ENCODE measurements around the gene SLC9A3.

The SLC9A3 gene

GRCh38 chr5:463952-464351 lies 60.3 kb downstream of the SLC9A3 start:
- TF ChIP-seq ZBTB7A (IDR thresholded peaks at IDR 0.05; ENCODE audit: low read depth) (no peak), CEBPB (IDR thresholded peaks at IDR 0.05) (no peak), NFIC (IDR thresholded peaks at IDR 0.05) (no peak), CREB1 (IDR thresholded peaks at IDR 0.05; ENCODE audit: low read depth) (no peak), RAD21 (IDR thresholded peaks at IDR 0.05; ENCODE audit: low read depth) (no peak), USF1 (IDR thresholded peaks at IDR 0.05) (no peak), MAX (IDR thresholded peaks at IDR 0.05) (no peak), TCF12 (IDR thresholded peaks at IDR 0.05; ENCODE audit: low read depth) (no peak), FOXM1 (IDR thresholded peaks at IDR 0.05; ENCODE audit: borderline replicate concordance, low read depth) (no peak), TEAD4 (IDR thresholded peaks at IDR 0.05) (no peak), REST (IDR thresholded peaks at IDR 0.05; ENCODE audit: low read depth) (no peak), EP300 (IDR thresholded peaks at IDR 0.05; ENCODE audit: borderline replicate concordance) (no peak), TAF1 (IDR thresholded peaks at IDR 0.05; ENCODE audit: low read depth) (no peak), EGR1 (IDR thresholded peaks at IDR 0.05) (no peak), YY1 (IDR thresholded peaks at IDR 0.05; ENCODE audit: low read depth) (no peak)

- TF ChIP-seq REST (IDR thresholded peaks at IDR 0.05; ENCODE audit: low read depth): no peak
- no peak for TF ChIP-seq CEBPB (IDR thresholded peaks at IDR 0.05)
- no peak for TF ChIP-seq MAX (IDR thresholded peaks at IDR 0.05)
- no peak for TF ChIP-seq NFIC (IDR thresholded peaks at IDR 0.05)
- no peak for TF ChIP-seq EGR1 (IDR thresholded peaks at IDR 0.05)
- no peak for TF ChIP-seq RAD21 (IDR thresholded peaks at IDR 0.05; ENCODE audit: low read depth)
- no peak for TF ChIP-seq TCF12 (IDR thresholded peaks at IDR 0.05; ENCODE audit: low read depth)
- no peak for TF ChIP-seq EP300 (IDR thresholded peaks at IDR 0.05; ENCODE audit: borderline replicate concordance)
- no peak for TF ChIP-seq ZBTB7A (IDR thresholded peaks at IDR 0.05; ENCODE audit: low read depth)
- no peak for TF ChIP-seq CREB1 (IDR thresholded peaks at IDR 0.05; ENCODE audit: low read depth)
- TF ChIP-seq TEAD4 (IDR thresholded peaks at IDR 0.05): no peak
- TF ChIP-seq USF1 (IDR thresholded peaks at IDR 0.05): no peak
These were observed 60.9 kb downstream of the SLC9A3 start for GRCh38 chr5:463301-463700.

- TF ChIP-seq EGR1 (IDR thresholded peaks at IDR 0.05) (no peak), TEAD4 (IDR thresholded peaks at IDR 0.05) (no peak), NFIC (IDR thresholded peaks at IDR 0.05) (no peak), TCF12 (IDR thresholded peaks at IDR 0.05; ENCODE audit: low read depth) (no peak), TAF1 (IDR thresholded peaks at IDR 0.05; ENCODE audit: low read depth) (no peak), EP300 (IDR thresholded peaks at IDR 0.05; ENCODE audit: borderline replicate concordance) (no peak), CREB1 (IDR thresholded peaks at IDR 0.05; ENCODE audit: low read depth) (no peak), MAX (IDR thresholded peaks at IDR 0.05) (no peak), REST (IDR thresholded peaks at IDR 0.05; ENCODE audit: low read depth) (no peak)
These were observed 62.2 kb downstream of the SLC9A3 start for GRCh38 chr5:462051-462481.

GRCh38 chr5:460273-460625 lies 64.0 kb downstream of the SLC9A3 start:
- no peak for TF ChIP-seq TCF12 (IDR thresholded peaks at IDR 0.05; ENCODE audit: low read depth)
- no peak for TF ChIP-seq MAX (IDR thresholded peaks at IDR 0.05)
- no peak for TF ChIP-seq EGR1 (IDR thresholded peaks at IDR 0.05)
- no peak for TF ChIP-seq ZBTB7A (IDR thresholded peaks at IDR 0.05; ENCODE audit: low read depth)
- no peak for TF ChIP-seq NFIC (IDR thresholded peaks at IDR 0.05)
- no peak for TF ChIP-seq YY1 (IDR thresholded peaks at IDR 0.05; ENCODE audit: low read depth)
- no peak for TF ChIP-seq CEBPB (IDR thresholded peaks at IDR 0.05)
- TF ChIP-seq FOXM1 (IDR thresholded peaks at IDR 0.05; ENCODE audit: borderline replicate concordance, low read depth): no peak
- no peak for TF ChIP-seq RAD21 (IDR thresholded peaks at IDR 0.05; ENCODE audit: low read depth)
- TF ChIP-seq CREB1 (IDR thresholded peaks at IDR 0.05; ENCODE audit: low read depth): no peak
- no peak for TF ChIP-seq TEAD4 (IDR thresholded peaks at IDR 0.05)
- no peak for TF ChIP-seq REST (IDR thresholded peaks at IDR 0.05; ENCODE audit: low read depth)
- no peak for TF ChIP-seq EP300 (IDR thresholded peaks at IDR 0.05; ENCODE audit: borderline replicate concordance)
- no peak for TF ChIP-seq USF1 (IDR thresholded peaks at IDR 0.05)
- no peak for TF ChIP-seq TAF1 (IDR thresholded peaks at IDR 0.05; ENCODE audit: low read depth)

Measured in Ishikawa (cell line).